Measurements from ENCODE around the gene OLFML1. TPM values are rescaled to one million over a fixed set of nuclear protein-coding genes. Genes with fewer than 3 reads are reported as not detected.

Gene OLFML1
- total and polyA plus RNA-seq, 2 of the 8 experiments (the other 6 are each of a cell fraction or from before 2014, with no cell fraction given): 0.24 TPM; not detected in 1

DNA sequence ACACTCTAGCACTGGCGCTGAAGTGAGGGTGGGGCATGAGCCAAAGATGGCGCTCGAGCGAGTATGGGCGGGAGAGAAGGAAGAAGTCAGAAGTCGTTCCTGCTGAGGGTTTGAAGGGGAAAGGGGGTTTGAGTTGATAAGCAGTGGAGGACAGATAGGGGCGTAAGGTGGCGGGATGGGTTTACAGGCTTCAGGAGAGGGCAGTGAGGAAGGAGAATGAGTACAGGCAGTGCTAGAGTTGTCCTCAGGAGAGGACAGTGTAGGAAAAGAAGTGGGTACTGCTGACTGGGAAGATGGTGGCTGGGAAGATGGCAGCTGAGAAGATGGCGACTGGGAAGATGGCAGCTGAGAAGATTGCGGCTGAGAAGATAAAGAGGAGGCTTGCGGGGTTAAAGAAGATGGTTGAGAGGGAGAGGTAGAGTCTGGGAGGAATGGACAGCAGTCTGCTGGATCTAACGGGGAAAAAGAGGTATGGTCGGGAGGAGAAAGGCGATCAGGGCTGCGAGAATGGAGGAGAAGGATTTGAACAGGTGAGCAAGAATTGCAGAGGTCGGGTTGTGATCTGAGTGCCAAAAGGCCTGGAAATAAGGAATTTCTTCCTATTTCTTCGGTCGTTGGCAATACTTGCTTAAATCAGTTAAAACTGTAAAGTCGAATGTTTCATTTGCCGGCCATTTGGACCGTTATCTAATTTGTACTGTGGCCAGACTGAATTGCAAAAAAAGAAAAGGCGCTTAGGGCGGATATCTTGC, 33.7 kb downstream of the OLFML1 start:
- 91 to 100% methylated on average over 3 to 23 of the region's 23 CpGs for WGBS, 2 experiments (ENCODE audit: extremely low coverage in 1 of 2, insufficient coverage in 1 of 2, insufficient read length in 1 of 2, insufficient replicate concordance in 2 of 2, low coverage in 1 of 2, low lambda C conversion rate in 2 of 2, missing lambda C conversion rate in 1 of 2)
- H3K9me3 ChIP-seq (ENCODE audit: insufficient read depth in 2 of 2, low read depth in 1 of 2, low read length in 1 of 2): no peaks in the 10 kb centered on the region
- peaks cover 1 to 2% of the 10 kb centered on the region in 2 experiments for H4K20me1 ChIP-seq (replicated peaks in 1 of 2; ENCODE audit: control insufficient read depth in 1 of 2, insufficient read depth in 2 of 2, low read length in 2 of 2)
- peaks cover 5% of the 10 kb centered on the region; the same call in 1 of the 2 replicates for H3K23me2 ChIP-seq (ENCODE audit: low read depth, low read length)
- no peak overlapping the region for H2BK12ac ChIP-seq (ENCODE audit: low read depth, low read length)
- no peak overlapping the region for H3K56ac ChIP-seq (replicated peaks; ENCODE audit: insufficient read length, low read depth, low read length)
- H3K23ac ChIP-seq (ENCODE audit: insufficient read length): no peak overlapping the region
- H3K79me2 ChIP-seq (ENCODE audit: control insufficient read depth in 1 of 2, insufficient read depth in 2 of 2, low read length in 2 of 2): no peaks in the 10 kb centered on the region
- POLR2A ChIA-PET (ENCODE audit: partially characterized antibody): no interaction called here
- H2BK20ac ChIP-seq (ENCODE audit: low read length): no peak overlapping the region
- no peak overlapping the region for H2BK15ac ChIP-seq (ENCODE audit: low read length)
- no peak overlapping the region for H3K4me3 ChIP-seq (ENCODE audit: extremely low read depth in 1 of 4, insufficient read depth in 2 of 4, low read depth in 3 of 4, low read length in 4 of 4)
- FAIRE-seq (no peak), DNase-seq (ENCODE audit: low read depth in 1 of 2, low spot score in 2 of 2) (no peak)
- CTCF ChIA-PET (ENCODE audit: partially characterized antibody): interaction anchor here (1.2 to 1.4 kb wide), 3 partner anchors 29 to 169 kb away, joined by 3 read pairs; no protein-coding TSS in a partner anchor
- H3K79me1 ChIP-seq (ENCODE audit: low read depth, low read length): no peaks in the 10 kb centered on the region
- H3K27ac ChIP-seq (ENCODE audit: low read depth, low read length): no peak overlapping the region
- no peak overlapping the region for H4K5ac ChIP-seq (ENCODE audit: insufficient read length, low read depth, low read length)
- H2AFZ ChIP-seq (ENCODE audit: low read length): no peak overlapping the region
- H3K4me1 ChIP-seq (replicated peaks in 1 of 4; ENCODE audit: control insufficient read depth in 3 of 4, insufficient read depth in 4 of 4, low read length in 3 of 4): peaks cover 0 to 7% (median 1%) of the 10 kb centered on the region in 4 experiments; a peak in 3 of 7 replicates
- no peak overlapping the region for H3K4ac ChIP-seq (replicated peaks; ENCODE audit: insufficient read length, low read depth, low read length)
- TF ChIP-seq SAP30 (IDR thresholded peaks at IDR 0.05; ENCODE audit: insufficient read depth, insufficient replicate concordance, low read length) (no peak), SIN3A (conservative IDR thresholded peaks at IDR 0.05 in 1 of 2, IDR thresholded peaks at IDR 0.05 in 1 of 2; ENCODE audit: low read depth in 1 of 2, low read length in 2 of 2) (no peak), EZH2 (IDR thresholded peaks at IDR 0.05; ENCODE audit: low read depth, low read length, severe bottlenecking) (no peak), CHD2 (IDR thresholded peaks at IDR 0.05; ENCODE audit: low read length) (no peak), CHD1 (IDR thresholded peaks at IDR 0.05; ENCODE audit: low read depth, low read length) (no peak), HDAC6 (IDR thresholded peaks at IDR 0.05; ENCODE audit: low read depth, low read length) (no peak)
- TF ChIP-seq, protein P1, sequence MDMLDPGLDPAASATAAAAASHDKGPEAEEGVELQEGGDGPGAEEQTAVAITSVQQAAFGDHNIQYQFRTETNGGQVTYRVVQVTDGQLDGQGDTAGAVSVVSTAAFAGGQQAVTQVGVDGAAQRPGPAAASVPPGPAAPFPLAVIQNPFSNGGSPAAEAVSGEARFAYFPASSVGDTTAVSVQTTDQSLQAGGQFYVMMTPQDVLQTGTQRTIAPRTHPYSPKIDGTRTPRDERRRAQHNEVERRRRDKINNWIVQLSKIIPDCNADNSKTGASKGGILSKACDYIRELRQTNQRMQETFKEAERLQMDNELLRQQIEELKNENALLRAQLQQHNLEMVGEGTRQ (IDR thresholded peaks at IDR 0.05; ENCODE audit: low read length): no peak
- H2BK120ac ChIP-seq (replicated peaks; ENCODE audit: low read depth, low read length): no peak overlapping the region
- H3K4me2 ChIP-seq (ENCODE audit: insufficient read depth in 1 of 2, low read depth in 2 of 2, low read length in 2 of 2): no peak overlapping the region
- H4K8ac ChIP-seq (ENCODE audit: extremely low read depth, insufficient read depth, low read length): no peak overlapping the region
- no peak overlapping the region for H2BK5ac ChIP-seq (ENCODE audit: low read depth, low read length)
- no peak overlapping the region for H2AK5ac ChIP-seq (ENCODE audit: low read depth, low read length)
- no peak overlapping the region for H3K9ac ChIP-seq (replicated peaks in 1 of 4; ENCODE audit: extremely low read depth in 1 of 4, low read depth in 3 of 4, low read length in 3 of 4)
- no peak overlapping the region for H3K18ac ChIP-seq (ENCODE audit: extremely low read depth, low read length)
- H3K27me3 ChIP-seq (replicated peaks in 1 of 4; ENCODE audit: control insufficient read depth in 3 of 4, extremely low read depth in 1 of 4, insufficient read depth in 3 of 4, low read length in 3 of 4): peaks cover 0 to 17% (median 9%) of the 10 kb centered on the region in 4 experiments; a peak in 4 of 7 replicates
- H4K91ac ChIP-seq (replicated peaks; ENCODE audit: insufficient read length, low read length): no peak overlapping the region
- no peaks in the 10 kb centered on the region for H3K36me3 ChIP-seq (ENCODE audit: control insufficient read depth in 2 of 4, insufficient read depth in 4 of 4, low read length in 3 of 4)
- H3K14ac ChIP-seq (ENCODE audit: insufficient read length): no peak overlapping the region
